Measurements from ENCODE around the gene NCL. TPM values are rescaled to one million over a fixed set of nuclear protein-coding genes. Genes with fewer than 3 reads are reported as not detected.
A peak's percentile ranks its signal among the peaks of the same experiment; 100 is the strongest.

NCL gene
- total and polyA plus RNA-seq, 2 of the 13 experiments (the other 11 are each of a cell fraction or from before 2014, with no cell fraction given), result 105 to 779 TPM

DNA sequence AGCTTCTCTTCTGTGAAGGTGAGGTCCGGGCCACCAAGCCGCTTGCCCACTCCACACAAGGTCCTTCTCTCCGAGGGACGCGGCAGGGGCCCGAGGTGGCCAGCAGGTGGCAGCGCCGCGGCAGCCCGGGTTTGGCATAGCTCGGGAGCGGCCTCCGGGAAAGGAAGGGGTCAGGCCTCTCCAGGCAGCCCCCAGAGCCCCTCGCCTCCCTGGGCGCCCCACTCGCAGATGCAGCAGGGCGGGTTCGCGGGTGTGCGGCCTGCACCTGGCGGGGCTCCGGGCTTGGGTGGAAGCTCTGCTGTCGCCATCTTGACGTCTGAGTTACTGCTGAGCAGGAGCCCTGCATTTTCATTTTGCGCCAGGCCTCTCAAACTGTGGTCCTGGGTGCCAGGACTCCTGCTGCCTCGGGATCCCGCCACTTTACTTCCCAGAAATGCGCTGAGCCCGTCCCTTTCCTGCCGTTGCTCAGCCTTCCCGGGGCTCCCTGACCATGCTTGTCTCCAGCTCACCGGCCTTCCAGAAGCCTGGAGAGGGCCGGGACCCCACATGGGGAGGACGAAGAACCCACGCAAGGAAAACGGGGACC is 18.6 kb upstream of the NCL start (continued):
- TF ChIP-seq, protein P1, sequence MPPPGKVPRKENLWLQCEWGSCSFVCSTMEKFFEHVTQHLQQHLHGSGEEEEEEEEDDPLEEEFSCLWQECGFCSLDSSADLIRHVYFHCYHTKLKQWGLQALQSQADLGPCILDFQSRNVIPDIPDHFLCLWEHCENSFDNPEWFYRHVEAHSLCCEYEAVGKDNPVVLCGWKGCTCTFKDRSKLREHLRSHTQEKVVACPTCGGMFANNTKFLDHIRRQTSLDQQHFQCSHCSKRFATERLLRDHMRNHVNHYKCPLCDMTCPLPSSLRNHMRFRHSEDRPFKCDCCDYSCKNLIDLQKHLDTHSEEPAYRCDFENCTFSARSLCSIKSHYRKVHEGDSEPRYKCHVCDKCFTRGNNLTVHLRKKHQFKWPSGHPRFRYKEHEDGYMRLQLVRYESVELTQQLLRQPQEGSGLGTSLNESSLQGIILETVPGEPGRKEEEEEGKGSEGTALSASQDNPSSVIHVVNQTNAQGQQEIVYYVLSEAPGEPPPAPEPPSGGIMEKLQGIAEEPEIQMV (CRISPR knock-in tag; IDR thresholded peaks at IDR 0.05; ENCODE audit: low read depth), result no peak; the same call in 1 of the 2 replicates
- TF ChIP-seq, protein P2, sequence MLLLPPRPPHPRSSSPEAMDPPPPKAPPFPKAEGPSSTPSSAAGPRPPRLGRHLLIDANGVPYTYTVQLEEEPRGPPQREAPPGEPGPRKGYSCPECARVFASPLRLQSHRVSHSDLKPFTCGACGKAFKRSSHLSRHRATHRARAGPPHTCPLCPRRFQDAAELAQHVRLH (CRISPR knock-in tag; IDR thresholded peaks at IDR 0.05; ENCODE audit: borderline replicate concordance, low read depth), result 0 out of 2 replicates have a peak, but pooled peaks have one; percentile 63
- TF ChIP-seq CENPX (CRISPR knock-in tag; IDR thresholded peaks at IDR 0.05) (no peak), ZNF619 (CRISPR knock-in tag; IDR thresholded peaks at IDR 0.05) (0 out of 2 replicates have a peak, but pooled peaks have one; percentile 27), NFKB2 (CRISPR knock-in tag; IDR thresholded peaks at IDR 0.05; ENCODE audit: borderline replicate concordance) (peak; percentile 64; the same call in 1 of the 2 replicates), ZNF430 (CRISPR knock-in tag; IDR thresholded peaks at IDR 0.05) (no peak), SMAD1 (CRISPR knock-in tag; IDR thresholded peaks at IDR 0.05; ENCODE audit: borderline replicate concordance, low read depth) (peak; percentile 77; the same call in 1 of the 2 replicates), ZSCAN29 (CRISPR knock-in tag; conservative IDR thresholded peaks at IDR 0.05) (0 out of 2 replicates have a peak, but pooled peaks have one; percentile 60), ZNF44 (CRISPR knock-in tag; IDR thresholded peaks at IDR 0.05) (0 out of 2 replicates have a peak, but pooled peaks have one; percentile 29), TOPORS (CRISPR knock-in tag; IDR thresholded peaks at IDR 0.05) (no peak), HOXA3 (CRISPR knock-in tag; IDR thresholded peaks at IDR 0.05) (peak; percentile 80), RARA (CRISPR knock-in tag; IDR thresholded peaks at IDR 0.05) (no peak), ZBTB7B (CRISPR knock-in tag; IDR thresholded peaks at IDR 0.05) (peak; percentile 80; the same call in 1 of the 2 replicates), ZNF816 (CRISPR knock-in tag; IDR thresholded peaks at IDR 0.05; ENCODE audit: borderline replicate concordance) (no peak), SPEN (CRISPR knock-in tag; IDR thresholded peaks at IDR 0.05; ENCODE audit: low read depth) (peak; percentile 38; the same call in 1 of the 2 replicates), ZNF441 (CRISPR knock-in tag; IDR thresholded peaks at IDR 0.05; ENCODE audit: borderline replicate concordance) (no peak), ZNF777 (CRISPR knock-in tag; IDR thresholded peaks at IDR 0.05) (0 out of 2 replicates have a peak, but pooled peaks have one; percentile 39), ZNF747 (CRISPR knock-in tag; IDR thresholded peaks at IDR 0.05; ENCODE audit: borderline replicate concordance) (no peak), POLR2AphosphoS5 (IDR thresholded peaks at IDR 0.05; ENCODE audit: low read depth, low read length) (peak; percentile 23; the same call in 1 of the 2 replicates)
- TF ChIP-seq, protein P3, sequence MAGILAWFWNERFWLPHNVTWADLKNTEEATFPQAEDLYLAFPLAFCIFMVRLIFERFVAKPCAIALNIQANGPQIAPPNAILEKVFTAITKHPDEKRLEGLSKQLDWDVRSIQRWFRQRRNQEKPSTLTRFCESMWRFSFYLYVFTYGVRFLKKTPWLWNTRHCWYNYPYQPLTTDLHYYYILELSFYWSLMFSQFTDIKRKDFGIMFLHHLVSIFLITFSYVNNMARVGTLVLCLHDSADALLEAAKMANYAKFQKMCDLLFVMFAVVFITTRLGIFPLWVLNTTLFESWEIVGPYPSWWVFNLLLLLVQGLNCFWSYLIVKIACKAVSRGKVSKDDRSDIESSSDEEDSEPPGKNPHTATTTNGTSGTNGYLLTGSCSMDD (CRISPR knock-in tag; IDR thresholded peaks at IDR 0.05), result no peak
- TF ChIP-seq, protein P4, sequence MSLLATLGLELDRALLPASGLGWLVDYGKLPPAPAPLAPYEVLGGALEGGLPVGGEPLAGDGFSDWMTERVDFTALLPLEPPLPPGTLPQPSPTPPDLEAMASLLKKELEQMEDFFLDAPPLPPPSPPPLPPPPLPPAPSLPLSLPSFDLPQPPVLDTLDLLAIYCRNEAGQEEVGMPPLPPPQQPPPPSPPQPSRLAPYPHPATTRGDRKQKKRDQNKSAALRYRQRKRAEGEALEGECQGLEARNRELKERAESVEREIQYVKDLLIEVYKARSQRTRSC (CRISPR knock-in tag; IDR thresholded peaks at IDR 0.05; ENCODE audit: low read depth), result 0 out of 2 replicates have a peak, but pooled peaks have one; percentile 44
- TF ChIP-seq, protein P5, sequence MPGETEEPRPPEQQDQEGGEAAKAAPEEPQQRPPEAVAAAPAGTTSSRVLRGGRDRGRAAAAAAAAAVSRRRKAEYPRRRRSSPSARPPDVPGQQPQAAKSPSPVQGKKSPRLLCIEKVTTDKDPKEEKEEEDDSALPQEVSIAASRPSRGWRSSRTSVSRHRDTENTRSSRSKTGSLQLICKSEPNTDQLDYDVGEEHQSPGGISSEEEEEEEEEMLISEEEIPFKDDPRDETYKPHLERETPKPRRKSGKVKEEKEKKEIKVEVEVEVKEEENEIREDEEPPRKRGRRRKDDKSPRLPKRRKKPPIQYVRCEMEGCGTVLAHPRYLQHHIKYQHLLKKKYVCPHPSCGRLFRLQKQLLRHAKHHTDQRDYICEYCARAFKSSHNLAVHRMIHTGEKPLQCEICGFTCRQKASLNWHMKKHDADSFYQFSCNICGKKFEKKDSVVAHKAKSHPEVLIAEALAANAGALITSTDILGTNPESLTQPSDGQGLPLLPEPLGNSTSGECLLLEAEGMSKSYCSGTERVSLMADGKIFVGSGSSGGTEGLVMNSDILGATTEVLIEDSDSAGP (CRISPR knock-in tag; IDR thresholded peaks at IDR 0.05; ENCODE audit: borderline replicate concordance), result peak; percentile 85; the same call in 1 of the 2 replicates
- TF ChIP-seq, protein P6, sequence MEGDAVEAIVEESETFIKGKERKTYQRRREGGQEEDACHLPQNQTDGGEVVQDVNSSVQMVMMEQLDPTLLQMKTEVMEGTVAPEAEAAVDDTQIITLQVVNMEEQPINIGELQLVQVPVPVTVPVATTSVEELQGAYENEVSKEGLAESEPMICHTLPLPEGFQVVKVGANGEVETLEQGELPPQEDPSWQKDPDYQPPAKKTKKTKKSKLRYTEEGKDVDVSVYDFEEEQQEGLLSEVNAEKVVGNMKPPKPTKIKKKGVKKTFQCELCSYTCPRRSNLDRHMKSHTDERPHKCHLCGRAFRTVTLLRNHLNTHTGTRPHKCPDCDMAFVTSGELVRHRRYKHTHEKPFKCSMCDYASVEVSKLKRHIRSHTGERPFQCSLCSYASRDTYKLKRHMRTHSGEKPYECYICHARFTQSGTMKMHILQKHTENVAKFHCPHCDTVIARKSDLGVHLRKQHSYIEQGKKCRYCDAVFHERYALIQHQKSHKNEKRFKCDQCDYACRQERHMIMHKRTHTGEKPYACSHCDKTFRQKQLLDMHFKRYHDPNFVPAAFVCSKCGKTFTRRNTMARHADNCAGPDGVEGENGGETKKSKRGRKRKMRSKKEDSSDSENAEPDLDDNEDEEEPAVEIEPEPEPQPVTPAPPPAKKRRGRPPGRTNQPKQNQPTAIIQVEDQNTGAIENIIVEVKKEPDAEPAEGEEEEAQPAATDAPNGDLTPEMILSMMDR (CRISPR knock-in tag; IDR thresholded peaks at IDR 0.05), result peak; percentile 97

Measured in HepG2 (cell line).